Activated naive CD4-positive, alpha-beta T cell treated with anti-CD3 and anti-CD28 coated beads, Interleukin-2, amount 50 U/mL, for 16 hours (primary cell): ENCODE data around the gene PACC1.

Experiments used
- DNase-seq: peaks from one replicate; pipeline ENCODE4 v3.0.0-alpha.2; 2020

Gene PACC1

GRCh38 chr1:212414328-212415106, at the start of gene PACC1:
Gene PACC1, minus strand, starts transcription at chr1:212414886. Its CDS starts 129 bp downstream, at chr1:212414757.
- DNase-seq = peak; percentile 87

GRCh38 chr1:212463565-212464285, 49.0 kb upstream of the PACC1 start:
- no peak for DNase-seq

GRCh38 chr1:212461916-212462660, 47.4 kb upstream of the PACC1 start:
- DNase-seq = no peak

- DNase-seq = no peak
Observed at GRCh38 chr1:212460376-212460775, 45.7 kb upstream of the PACC1 start.

GRCh38 chr1:212459656-212460055, 45.0 kb upstream of the PACC1 start:
- DNase-seq = no peak

- no peak for DNase-seq
Observed at GRCh38 chr1:212458817-212459216, 44.1 kb upstream of the PACC1 start.

- DNase-seq = peak; percentile 58
Observed at GRCh38 chr1:212457740-212458338, 43.2 kb upstream of the PACC1 start.

- DNase-seq = peak; percentile 80
Observed at GRCh38 chr1:212455803-212456528, 41.3 kb upstream of the PACC1 start.

GRCh38 chr1:212455401-212455800, 40.7 kb upstream of the PACC1 start:
- no peak for DNase-seq

- no peak for DNase-seq
Observed at GRCh38 chr1:212454741-212455140, 40.1 kb upstream of the PACC1 start.

- DNase-seq = no peak
Observed at GRCh38 chr1:212453156-212453857, 38.6 kb upstream of the PACC1 start.

GRCh38 chr1:212452323-212453155, 37.9 kb upstream of the PACC1 start:
- no peak for DNase-seq

GRCh38 chr1:212451416-212452322, 37.0 kb upstream of the PACC1 start:
- no peak for DNase-seq

- no peak for DNase-seq
Observed at GRCh38 chr1:212450331-212450881, 35.7 kb upstream of the PACC1 start.

GRCh38 chr1:212447478-212447877, 32.8 kb upstream of the PACC1 start:
- no peak for DNase-seq

- no peak for DNase-seq
Observed at GRCh38 chr1:212446333-212446732, 31.6 kb upstream of the PACC1 start.

GRCh38 chr1:212442408-212442807, 27.7 kb upstream of the PACC1 start:
- no peak for DNase-seq

- no peak for DNase-seq
Observed at GRCh38 chr1:212440419-212440818, 25.7 kb upstream of the PACC1 start.

GRCh38 chr1:212438831-212439237, 24.1 kb upstream of the PACC1 start:
- no peak for DNase-seq
